COR-L47 (cell line): ENCODE data around the gene CORO1C.
"Not testable (repeated sequence)": the region's sequence is repeated elsewhere in the genome, so short reads cannot be mapped to it uniquely, and the experiment has no call there.

ENCODE experiments used
- DNase-seq: peaks from one replicate; lab custom pipeline; 2025; lab: John Stamatoyannopoulos, UW

Gene CORO1C

DNA sequence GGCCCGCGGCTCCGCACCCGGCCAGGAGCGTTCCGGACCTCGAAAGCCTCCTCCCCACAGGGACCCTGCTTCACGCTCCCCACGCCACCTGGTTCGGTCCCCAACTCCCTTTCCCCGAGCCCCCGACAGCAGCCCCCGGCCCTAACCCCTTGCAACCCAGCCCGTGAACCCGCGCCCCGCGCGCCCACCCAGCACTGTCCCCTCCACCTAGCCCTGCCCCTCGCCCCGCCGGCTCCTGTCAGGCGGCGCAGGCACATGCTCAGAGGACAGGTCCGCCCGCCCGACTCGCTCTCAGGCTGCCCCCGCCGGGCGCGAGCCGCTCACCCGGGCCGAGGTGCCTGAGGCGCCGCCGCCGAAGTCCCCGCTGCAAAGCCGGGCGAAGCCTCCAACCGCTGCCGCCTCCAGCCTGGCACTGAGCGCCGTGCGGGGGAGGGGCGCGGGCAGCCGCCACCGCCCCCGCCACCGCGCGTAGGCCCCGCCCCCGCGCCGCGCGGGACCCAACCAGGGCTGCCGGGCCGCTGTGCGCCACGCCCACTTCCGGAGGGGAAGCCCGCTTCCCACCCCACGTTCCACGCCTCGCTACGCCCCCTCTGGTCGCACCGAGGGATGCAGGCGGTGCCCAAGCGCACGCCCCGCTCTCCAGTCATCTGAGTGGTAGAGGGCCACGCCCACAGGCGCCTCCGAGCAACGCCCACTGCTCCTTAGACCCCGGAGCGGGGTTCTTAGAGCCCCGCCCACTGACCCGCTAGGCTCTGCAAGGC, at the start of gene CORO1C:
Gene CORO1C, minus strand, starts transcription at position 414 of the 761 bp plus-strand sequence. CDS start 30,200 bp downstream, outside the sequence.
- DNase-seq = peak; percentile 94

DNA sequence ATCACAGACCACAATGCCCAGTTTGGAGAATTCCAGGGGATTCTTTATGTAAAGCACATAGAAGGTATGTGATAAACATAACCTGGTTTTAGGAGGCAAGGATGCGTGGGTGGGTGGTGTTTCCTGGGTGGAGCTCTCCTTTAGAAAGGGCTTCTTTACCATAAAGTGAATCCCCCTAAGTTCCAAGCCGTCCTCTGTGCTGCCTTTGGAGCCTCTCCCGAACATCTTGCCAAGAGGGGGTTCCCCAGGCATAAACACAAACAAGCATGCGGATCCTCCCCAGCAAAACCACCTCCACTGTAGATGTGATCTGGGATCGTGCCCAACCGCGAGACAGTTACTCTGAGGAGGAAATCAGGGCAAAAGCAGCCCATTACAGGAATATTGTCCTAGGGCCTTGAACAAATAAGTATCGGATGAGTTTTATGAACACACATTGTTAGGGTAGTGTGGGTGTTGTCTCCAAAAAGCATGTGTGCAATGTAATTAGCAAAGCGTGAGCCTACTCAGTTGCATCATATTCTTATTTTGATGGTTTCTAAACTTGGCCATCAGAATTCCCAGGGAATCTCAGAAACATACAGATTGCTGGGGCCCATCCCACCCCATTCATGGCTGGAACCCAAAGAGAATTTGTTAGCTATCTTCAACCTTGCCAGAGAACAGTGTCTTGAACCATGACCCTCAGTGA, 48.8 kb upstream of the CORO1C start:
- no peak for DNase-seq

- DNase-seq = no peak
These were observed 46.7 kb upstream of the CORO1C start for GRCh38 chr12:108778053-108778452.

GRCh38 chr12:108777156-108777555, 45.8 kb upstream of the CORO1C start:
- DNase-seq = no peak

DNA sequence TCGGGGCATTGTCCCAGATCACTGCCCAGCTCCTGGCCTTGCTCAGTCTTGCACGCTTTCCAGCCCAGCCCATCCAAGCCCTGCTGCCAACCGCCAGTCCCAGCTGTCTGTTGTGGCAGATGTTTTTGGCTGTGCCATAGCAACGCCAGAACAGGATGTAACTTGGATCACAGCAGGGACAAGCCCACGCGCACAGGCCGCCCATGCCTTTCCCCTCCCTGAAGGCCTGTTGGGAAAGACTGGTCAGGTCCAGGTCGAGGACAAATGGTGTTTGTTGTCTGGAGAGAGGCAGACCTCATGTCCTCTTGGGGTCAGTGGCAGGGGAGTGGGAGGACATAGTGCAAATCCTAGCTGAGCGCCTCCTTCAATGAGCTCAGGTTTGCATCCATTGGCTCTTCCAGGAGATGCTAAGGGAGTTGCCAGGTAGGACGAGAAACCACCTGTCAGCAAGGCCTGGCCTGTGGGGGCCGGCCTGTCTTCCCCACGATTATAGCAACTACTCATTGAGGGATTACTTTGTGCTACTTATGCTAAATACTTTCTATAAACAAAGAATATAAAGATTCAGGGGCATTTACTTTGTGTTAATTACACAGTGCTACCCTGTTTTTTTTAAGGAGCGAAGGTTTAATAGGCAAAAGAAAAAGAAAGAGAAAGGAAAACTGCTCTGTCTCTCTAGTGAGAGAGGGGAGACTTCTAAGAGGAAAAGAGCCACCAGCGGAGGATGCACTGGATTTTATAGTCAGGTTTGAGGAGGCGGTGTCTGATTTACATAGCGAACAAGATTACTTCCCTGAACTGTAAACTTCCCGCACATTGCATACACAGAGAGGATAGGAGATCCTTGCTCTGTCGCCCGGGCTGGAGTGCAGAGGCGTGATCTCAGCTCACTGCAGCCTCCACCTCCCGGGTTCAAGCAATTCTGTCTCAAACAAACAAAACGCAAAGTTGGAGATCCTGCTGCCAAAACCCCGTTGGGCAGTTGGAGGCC, 42.8 kb upstream of the CORO1C start:
- DNase-seq = peak; percentile 83

DNA sequence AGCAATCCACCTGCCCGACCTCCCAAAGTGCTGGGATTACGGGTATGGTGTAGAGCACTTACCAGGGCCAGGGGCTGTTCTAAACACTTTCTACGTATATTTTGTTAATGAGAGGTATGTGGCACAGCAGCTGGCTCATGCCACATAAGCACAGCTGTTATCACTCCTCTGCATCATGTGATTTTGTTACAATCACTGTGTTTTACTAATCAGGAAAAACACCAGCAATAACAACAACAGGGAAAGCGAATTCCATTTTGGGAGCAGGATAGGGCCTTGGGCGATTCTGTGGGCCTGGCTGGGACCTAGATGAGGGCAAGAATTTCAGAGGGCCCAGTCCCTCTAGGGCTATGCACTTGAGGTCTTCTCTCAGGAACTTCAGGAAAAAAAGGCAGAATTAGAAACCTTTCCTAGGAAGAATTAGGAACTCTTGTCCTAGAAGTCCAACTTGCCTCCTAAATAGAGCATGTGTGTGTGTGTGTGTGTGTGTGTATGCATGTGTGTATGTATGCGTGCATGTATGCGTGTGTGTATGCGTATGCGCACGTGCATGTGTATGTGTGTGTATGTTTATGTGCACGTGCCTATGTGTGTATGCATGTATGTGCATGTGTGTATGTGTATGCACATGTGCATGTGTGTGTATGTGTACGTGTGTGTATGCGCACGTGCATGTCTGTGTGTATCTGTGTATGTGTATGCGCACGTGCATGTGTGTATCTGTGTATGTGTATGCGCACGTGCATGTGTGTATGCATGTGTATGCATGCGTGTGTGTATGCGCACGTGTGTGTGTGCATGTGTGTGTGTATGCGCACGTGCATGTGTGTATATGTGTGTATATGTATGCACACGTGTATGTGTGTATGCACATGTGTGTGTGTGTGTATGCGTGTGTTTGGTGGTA, 41.8 kb upstream of the CORO1C start:
- no peak for DNase-seq

DNA sequence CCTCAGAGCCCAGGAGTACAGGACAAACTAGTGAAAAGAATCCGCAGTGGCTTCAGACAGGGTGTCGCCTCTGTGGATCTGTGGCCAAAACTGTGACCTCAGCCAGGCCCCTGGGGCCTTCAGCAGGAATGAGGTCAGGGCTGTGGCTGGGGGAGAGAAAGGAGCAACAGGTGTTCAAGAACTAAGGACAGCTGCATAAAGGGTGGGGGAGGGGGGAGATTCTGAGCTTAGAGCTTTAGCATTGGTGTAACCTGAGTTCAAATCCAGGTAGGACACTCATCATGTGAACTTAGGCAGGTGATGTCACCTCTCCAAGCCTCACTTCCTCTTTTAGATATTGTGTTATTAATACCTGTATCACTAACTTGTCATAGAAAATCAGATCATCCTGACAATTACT, 40.9 kb upstream of the CORO1C start:
- DNase-seq = no peak

DNA sequence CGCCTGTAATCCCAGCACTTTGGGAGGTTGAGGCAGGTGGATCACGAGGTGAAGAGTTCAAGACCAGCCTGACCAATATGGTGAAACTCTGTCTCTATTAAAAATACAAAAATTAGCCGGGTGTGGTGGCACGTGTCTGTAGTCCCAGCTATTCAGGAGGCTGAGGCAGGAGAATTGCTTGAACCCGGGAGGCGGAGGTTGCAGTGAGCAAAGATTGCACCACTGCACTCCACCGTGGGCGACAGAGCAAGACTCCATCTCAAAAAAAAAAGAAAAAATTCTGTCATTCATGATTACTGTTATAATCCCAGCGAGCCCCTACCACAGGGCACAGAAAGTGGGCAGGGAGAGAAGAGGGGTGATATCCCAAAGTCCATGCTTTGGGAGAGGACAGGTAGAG, 40.5 kb upstream of the CORO1C start:
- not testable (repeated sequence) for DNase-seq

GRCh38 chr12:108770963-108771362, 39.6 kb upstream of the CORO1C start:
- no peak for DNase-seq

DNA sequence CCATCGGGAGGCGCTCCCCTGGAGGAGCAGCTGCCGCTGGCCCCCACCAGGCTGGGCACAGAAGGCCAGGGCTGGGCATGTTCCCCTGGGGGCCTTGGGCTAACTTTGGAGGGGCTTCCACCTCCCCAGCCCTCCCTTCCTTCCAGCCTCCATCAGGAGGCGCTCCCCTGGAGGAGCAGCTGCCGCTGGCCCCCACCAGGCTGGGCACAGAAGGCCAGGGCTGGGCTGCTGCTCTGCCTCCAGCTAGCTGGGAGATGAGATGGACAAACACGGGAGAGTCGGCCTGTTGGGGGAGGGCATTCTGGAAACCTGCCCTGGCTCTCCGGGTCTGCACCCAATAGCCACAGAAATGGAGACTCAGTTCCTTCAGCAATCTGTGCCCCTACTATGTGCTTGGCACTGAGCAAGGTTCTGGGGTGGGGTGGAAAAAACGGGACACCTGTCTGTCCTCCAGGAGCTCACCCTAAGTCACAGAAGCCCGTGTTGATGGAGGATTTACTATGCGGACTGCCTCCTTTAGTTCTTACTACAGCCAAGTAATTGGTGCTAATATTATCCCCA, 39.0 kb upstream of the CORO1C start:
- DNase-seq = no peak

GRCh38 chr12:108768591-108769500, 37.5 kb upstream of the CORO1C start:
- DNase-seq = peak; percentile 76

GRCh38 chr12:108766294-108766693, 35.0 kb upstream of the CORO1C start:
- DNase-seq = no peak

DNA sequence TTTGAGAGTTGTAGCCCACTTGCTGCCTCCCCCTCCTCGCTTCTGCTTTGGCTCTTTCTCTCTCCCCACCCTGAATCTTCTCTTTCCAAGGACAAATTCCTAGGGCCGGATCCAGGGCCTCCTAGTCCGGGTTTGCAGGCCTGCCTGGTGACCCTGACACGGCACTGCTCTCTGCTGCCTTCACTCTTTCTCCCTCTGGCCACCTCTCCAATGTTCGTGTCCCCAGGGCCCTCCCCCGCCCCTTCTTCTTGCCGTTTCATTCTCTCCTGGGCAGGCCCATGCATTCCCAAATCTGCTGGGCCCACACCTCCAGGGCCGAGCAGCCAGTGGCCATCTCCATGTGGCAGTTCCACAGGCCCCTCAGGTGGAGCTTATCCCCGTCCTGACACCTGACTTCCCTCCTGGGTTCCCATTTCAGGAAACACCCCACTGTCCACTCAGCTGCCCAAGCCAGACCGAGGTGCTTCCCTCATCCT, 34.0 kb upstream of the CORO1C start:
- DNase-seq = no peak

DNA sequence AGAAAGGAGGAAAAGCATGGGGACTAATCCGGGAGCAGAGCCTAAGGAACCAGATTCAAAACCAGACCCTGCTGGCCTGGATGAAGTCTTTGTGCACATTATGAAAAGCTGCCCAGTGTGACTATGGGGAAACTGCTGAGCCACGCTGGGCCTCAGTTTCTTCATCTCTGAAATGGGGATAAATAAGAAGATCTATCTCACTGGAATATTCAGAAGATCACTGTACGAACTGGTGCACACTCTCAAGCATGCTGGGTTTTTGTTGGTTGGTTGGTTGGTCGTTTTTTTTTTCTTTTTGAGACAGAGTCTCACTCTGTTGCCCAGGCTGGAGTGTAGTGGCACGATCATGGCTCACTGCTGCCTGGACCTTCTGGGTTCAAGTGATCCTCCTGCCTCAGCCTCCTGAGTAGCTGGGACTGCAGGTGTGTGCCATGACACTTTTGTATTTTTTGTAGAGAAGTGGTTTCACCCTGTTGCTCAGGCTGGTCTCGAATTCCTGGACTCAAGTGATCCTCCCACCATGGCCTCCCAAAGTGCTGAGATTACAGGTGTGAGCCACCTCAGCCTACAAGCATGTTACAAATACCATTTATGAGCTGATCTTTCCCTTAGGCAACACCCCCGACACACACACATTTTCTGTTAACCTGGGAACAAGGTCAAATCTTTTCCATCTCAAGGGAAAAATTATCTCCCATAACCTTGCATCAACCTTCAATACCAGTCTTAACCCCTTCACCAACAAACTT, 33.4 kb upstream of the CORO1C start:
- no peak for DNase-seq

- DNase-seq = no peak
These were observed 29.9 kb upstream of the CORO1C start for GRCh38 chr12:108761226-108761625.

- no peak for DNase-seq
These were observed 28.6 kb upstream of the CORO1C start for GRCh38 chr12:108759924-108760323.

DNA sequence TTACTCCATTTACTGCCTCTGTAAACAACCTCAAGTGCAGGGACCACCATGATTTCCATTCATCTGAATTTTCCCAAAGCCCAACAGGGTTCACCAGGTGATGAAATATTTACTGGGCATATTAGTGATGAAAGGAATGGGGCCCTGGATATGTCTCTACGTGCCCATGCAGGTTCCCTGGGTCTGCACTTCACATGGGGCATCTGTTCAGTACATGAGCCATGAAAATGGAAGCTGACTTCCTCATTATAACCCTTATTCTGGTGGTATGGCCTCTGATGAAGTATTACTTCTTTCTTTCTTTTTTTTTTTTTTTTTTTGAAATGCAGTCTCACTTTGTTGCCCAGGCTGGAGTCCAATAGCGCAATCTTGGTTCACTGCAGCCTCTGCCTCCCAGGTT, 26.5 kb upstream of the CORO1C start:
- DNase-seq = no peak

- no peak for DNase-seq
These were observed 25.1 kb upstream of the CORO1C start for GRCh38 chr12:108756421-108756820.

DNA sequence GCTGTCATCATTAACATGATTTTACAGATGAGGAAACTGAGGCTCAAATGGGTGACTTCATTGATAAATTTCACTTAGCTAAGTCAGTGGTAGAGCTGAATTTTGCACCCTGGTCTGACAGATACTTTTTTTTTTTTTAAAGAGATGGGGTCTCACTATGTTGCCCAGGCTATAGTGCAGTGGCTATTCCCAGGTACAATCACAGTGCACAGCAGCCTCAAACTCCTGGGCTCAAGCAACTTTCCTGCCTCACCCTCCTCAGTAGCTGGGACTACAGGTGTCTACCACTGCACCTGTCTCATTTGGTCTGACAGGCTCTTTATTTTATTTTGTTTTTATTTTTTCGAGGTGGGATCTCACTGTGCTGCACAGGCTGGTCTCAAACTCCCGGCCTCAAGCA, 24.2 kb upstream of the CORO1C start:
- DNase-seq = no peak
